K562 (cell line): ENCODE results near the gene ZFPM1. TPM values are rescaled to one million over a fixed set of nuclear protein-coding genes. Genes with fewer than 3 reads are reported as not detected.

Experiments used
- ATAC-seq: fragments of 200-7000 bp; cut with Tn5 transposase; 3 replicates; pipeline ENCODE4 v1.9.1; 2020; ENCODE audit warnings: moderate library complexity
- BruUV-seq: library from RNA; stranded (reverse); fragments of 400-500 nt; replicated peaks from 2 replicates; lab custom pipeline; 2021; lab: Mats Ljungman, UMichigan
- CTCF ChIA-PET: fragments of 300-600 bp; formaldehyde crosslinking; extraction: SDS; loops from one replicate; lab custom pipeline; 2021; ENCODE audit warnings: low intra/inter-chr PET ratio; lab: Yijun Ruan, JAX
- POLR2A ChIA-PET: fragments of 300-600, 350-650 bp; sonication (Branson Sonifier 250); formaldehyde crosslinking; extraction: SDS; loops from one replicate; lab custom pipeline; 2021; ENCODE audit warnings: antibody characterized with exemption, inconsistent platforms; lab: Yijun Ruan, JAX
- DNase-seq, 4 experiments: peaks; one replicate each; pipeline versions ENCODE4 v3.0.0 to v3.0.0-alpha.2; 2011 to 2018; ENCODE audit warnings: low spot score in 3 of 4, mixed read lengths in 3 of 4; ENCODE audit errors: extremely low read depth in 1 of 4
- FAIRE-seq: peaks from 2 replicates; lab custom pipeline; 2011; peaks lifted over from hg19 to GRCh38; lab: Jason Lieb, UNC
- H2AFZ ChIP-seq: 2 replicates; pipeline ENCODE4 v1.6.0; 2011; ENCODE audit warnings: low read depth, low read length, control low read depth, inconsistent platforms
- H3K27ac ChIP-seq: fragments of 200-600 bp; 3 replicates; pipeline ENCODE4 v1.8.0; 2011; ENCODE audit warnings: low read depth, mild to moderate bottlenecking, control low read depth, inconsistent platforms, low read length, moderate library complexity, mixed read lengths; ENCODE audit errors: extremely low read depth
- H3K27me3 ChIP-seq, 2 experiments: fragments of 300-600 bp in 1 of 2; 2 replicates in 1 of 2; 3 replicates in 1 of 2; pipeline versions ENCODE4 v1.6.0 to v1.8.0; 2011; ENCODE audit warnings: inconsistent platforms in 2 of 2, low read length in 2 of 2, mild to moderate bottlenecking in 1 of 2, mixed read lengths in 1 of 2, moderate library complexity in 1 of 2; ENCODE audit not compliant: control insufficient read depth in 2 of 2, insufficient read depth in 2 of 2
- H3K36me3 ChIP-seq: fragments of 300-600 bp; 3 replicates; pipeline ENCODE4 v1.8.0; 2011; ENCODE audit warnings: mild to moderate bottlenecking, low read length, inconsistent platforms; ENCODE audit not compliant: control insufficient read depth, insufficient read depth
- H3K4me1 ChIP-seq, 2 experiments: fragments of 200-600 bp in 1 of 2; replicated peaks in 1 of 2; 2 replicates in 1 of 2; 3 replicates in 1 of 2; pipeline versions ENCODE4 v1.5.1 to v1.8.0; 2011; ENCODE audit warnings: inconsistent platforms in 2 of 2, low read length in 2 of 2, mild to moderate bottlenecking in 1 of 2, mixed read lengths in 1 of 2, moderate library complexity in 1 of 2; ENCODE audit not compliant: control insufficient read depth in 2 of 2, insufficient read depth in 2 of 2
- H3K4me2 ChIP-seq: 2 replicates; pipeline ENCODE4 v1.6.1; 2011; ENCODE audit warnings: low read length, control low read depth, inconsistent platforms, mixed read lengths; ENCODE audit not compliant: insufficient read depth
- H3K4me3 ChIP-seq: fragments of 200-600 bp; sonication (generic), shearing (Covaris generic); 2 replicates; pipeline ENCODE4 v1.5.1; 2016; ENCODE audit warnings: control low read depth, inconsistent platforms
- H3K79me2 ChIP-seq: fragments of 200-600 bp; 3 replicates; pipeline ENCODE4 v1.8.0; 2011; ENCODE audit warnings: low read length, inconsistent platforms; ENCODE audit not compliant: control insufficient read depth, insufficient read depth
- H3K9ac ChIP-seq, 2 experiments: 2 replicates each; pipeline versions ENCODE4 v1.6.0 to v1.6.1; 2011; ENCODE audit warnings: low read depth in 2 of 2, low read length in 2 of 2, control low read depth in 1 of 2, inconsistent platforms in 1 of 2, mild to moderate bottlenecking in 1 of 2, mixed read lengths in 1 of 2; ENCODE audit not compliant: insufficient read depth in 1 of 2
- H3K9me1 ChIP-seq: one replicate; pipeline ENCODE4 v1.6.0; 2011; ENCODE audit warnings: inconsistent platforms, mild to moderate bottlenecking, low read length, moderate library complexity; ENCODE audit not compliant: control insufficient read depth, insufficient read depth
- H3K9me3 ChIP-seq: replicated peaks from 2 replicates; pipeline ENCODE4 v1.5.1; 2011; ENCODE audit warnings: low read depth, low read length, inconsistent platforms; ENCODE audit not compliant: control insufficient read depth, insufficient read depth
- H4K20me1 ChIP-seq: replicated peaks from 2 replicates; pipeline ENCODE4 v1.6.1; 2011; ENCODE audit warnings: low read length, inconsistent platforms, mixed read lengths; ENCODE audit not compliant: control insufficient read depth, insufficient read depth
- ARNT ChIP-seq, 2 experiments: fragments of 450-650 bp; IDR thresholded peaks; 2 replicates each; pipeline ENCODE4 v1.6.1; 2016; ENCODE audit warnings: mild to moderate bottlenecking in 1 of 2
- HIVEP1 ChIP-seq: fragments of 250-450 bp; sonication (Bioruptor Pico); IDR thresholded peaks from 2 replicates; pipeline ENCODE4 v1.4.0; 2020; ENCODE audit warnings: mild to moderate bottlenecking
- MAX ChIP-seq: sonication (generic); formaldehyde crosslinking; IDR thresholded peaks from 2 replicates; pipeline ENCODE4 v1.9.0; 2022; ENCODE audit warnings: mild to moderate bottlenecking, missing genetic modification reagents
- POLR2AphosphoS2 ChIP-seq: IDR thresholded peaks from 2 replicates; pipeline ENCODE4 v1.6.1; 2012; ENCODE audit warnings: low read length, improper control_type of control experiment
- POLR2G ChIP-seq: fragments of 200-400 bp; formaldehyde crosslinking; IDR thresholded peaks from 2 replicates; pipeline ENCODE4 v1.6.1; 2017; ENCODE audit warnings: low read depth, mild to moderate bottlenecking, antibody characterized with exemption, low read length, moderate library complexity
- RBM22 ChIP-seq: fragments of 200-400 bp; formaldehyde crosslinking; IDR thresholded peaks from 2 replicates; pipeline ENCODE4 v1.6.1; 2018; ENCODE audit warnings: low read length, low read depth; ENCODE audit not compliant: poor library complexity, severe bottlenecking
- USF1 ChIP-seq: sonication (generic); formaldehyde crosslinking; IDR thresholded peaks from 2 replicates; pipeline ENCODE4 v1.9.0; 2022; ENCODE audit warnings: mild to moderate bottlenecking, missing genetic modification reagents
- ZBTB9 ChIP-seq: fragments of 450-650 bp; formaldehyde crosslinking; IDR thresholded peaks from 2 replicates; pipeline ENCODE4 v1.4.0; 2020; ENCODE audit warnings: mild to moderate bottlenecking, moderate library complexity
- WGBS: fragments of 100-300 bp; shearing (Covaris generic); methylation state at CpG from one replicate; pipeline ENCODE4 v1.1.6; 2016; ENCODE audit warnings: low coverage, mixed read lengths; ENCODE audit not compliant: insufficient coverage; ENCODE audit errors: missing lambda C conversion rate; 5-methylcytosine and 5-hydroxymethylcytosine counted together
- in situ Hi-C: fragments of 300-500 bp; cut with MboI; formaldehyde crosslinking; loops from 4 replicates; pipeline ENCODE4 v1.15.0; 2018; ENCODE audit warnings: inconsistent platforms, mixed read lengths
- intact Hi-C: fragments of 100-400 bp; cut with micrococcal nuclease; formaldehyde crosslinking; loops from 2 replicates; pipeline ENCODE4 v1.14.2; 2022
- polyA plus RNA-seq, 8 experiments: library from polyadenylated mRNA; depleted of rRNA in 4 of 8; stranded (reverse) in 5 of 8; unstranded in 3 of 8; fragments of >200 nt; fragmentation: Nextera tagmentation in 2 of 8; fragmentation: Illumina TruSeq in 1 of 8; extraction: Ambion mirVana in 2 of 8; extraction: Trizol in 1 of 8; gene quantifications; 2 replicates each; pipeline versions ENCODE4 v1.2.1 to v1.2.3, GENCODE V29; 2011 to 2014; ENCODE audit warnings: inconsistent platforms in 1 of 8, missing spikeins in 1 of 8
- total RNA-seq, 7 experiments: library from RNA; depleted of rRNA in 6 of 7; stranded (reverse); fragments of >200 nt in 6 of 7; fragmentation: Illumina TruSeq in 2 of 7; extraction: Trizol in 2 of 7; gene quantifications; 2 replicates each; pipeline versions ENCODE4 v1.2.1 to v1.2.3, GENCODE V29; 2011 to 2021; ENCODE audit warnings: low replicate concordance in 1 of 7

ZFPM1 gene
- total and polyA plus RNA-seq, 9 of the 15 experiments (the other 6 are each of a cell fraction or from before 2014, with no cell fraction given): 0.03 to 35.9 (median 1.4) TPM

- H2AFZ ChIP-seq: no peak overlapping the region
- peaks cover 22% of the 10 kb centered on the region for H3K79me2 ChIP-seq
- no peaks in the 10 kb centered on the region for H3K9me3 ChIP-seq
- BruUV-seq: no TSS peak
- CTCF ChIA-PET: no interaction called here
- H3K9ac ChIP-seq: peak overlapping the region in 1 of 2 experiments; percentile 37; a peak in 2 of 4 replicates
- peaks cover 18 to 80% of the 10 kb centered on the region in 2 experiments for H3K4me1 ChIP-seq
- TF ChIP-seq ZBTB9 (CRISPR knock-in tag): peak; percentile 93
- TF ChIP-seq POLR2G: peak; percentile 62
- TF ChIP-seq USF1 (CRISPR knock-in tag): peak; percentile 59
- no peak for TF ChIP-seq HIVEP1 (CRISPR knock-in tag)
- TF ChIP-seq RBM22: peak; percentile 80
- no peak for TF ChIP-seq ARNT (IDR thresholded peaks at IDR 0.05)
- TF ChIP-seq MAX: peak; percentile 44; the same call in 1 of the 2 replicates
- 0 out of 2 replicates have a peak, but pooled peaks have one; percentile 22 for TF ChIP-seq POLR2AphosphoS2
- TF ChIP-seq, all 486 proteins: peak for 6
- Histone ChIP-seq H3K4me2 (no peak overlapping the region), H3K9me1 (peaks cover 10% of the 10 kb centered on the region), H3K27me3 (no peaks in the 10 kb centered on the region), H3K36me3 (peaks cover 52% of the 10 kb centered on the region; the same call in 2 of the 3 replicates), H3K4me3 (no peak overlapping the region), H3K27ac (no peak overlapping the region), H4K20me1 (peaks cover 18% of the 10 kb centered on the region)
- 79% methylated on average over 27 of the region's 35 CpGs for WGBS
- ATAC-seq (no peak), FAIRE-seq (no peak), DNase-seq (no peak)
- intact Hi-C loops (no loop called here), in situ Hi-C loops (no loop called here)
- POLR2A ChIA-PET: interaction anchor here (0.5 to 0.7 kb wide), 2 partner anchors 463 to 934 kb away, joined by 3 read pairs; no protein-coding TSS in a partner anchor
Observed at GRCh38 chr16:88512728-88513696, 59.9 kb downstream of the ZFPM1 start.
